CD4-positive, alpha-beta T cell (primary cell): Measurements from ENCODE around the gene ACYP2. TPM values are rescaled to one million over a fixed set of nuclear protein-coding genes. Genes with fewer than 3 reads are reported as not detected.

ENCODE experiments used
- ATAC-seq: fragments of 200-7000 bp; cut with Tn5 transposase; one replicate; pipeline ENCODE4 v1.10.0; 2022; ENCODE audit warnings: mild to moderate bottlenecking; ENCODE audit not compliant: poor library complexity
- CTCF ChIA-PET: fragments of 350-600 bp; sonication (Branson Sonifier 250); formaldehyde crosslinking; loops from one replicate; lab custom pipeline; 2021; ENCODE audit warnings: antibody characterized with exemption, inconsistent platforms; lab: Charles Lee
- POLR2A ChIA-PET: fragments of 350-600 bp; sonication (Branson Sonifier 250); formaldehyde crosslinking; loops from one replicate; lab custom pipeline; 2021; ENCODE audit warnings: antibody characterized with exemption, inconsistent platforms; lab: Charles Lee
- DNase-seq, 14 experiments: peaks; one replicate each; pipeline ENCODE4 v3.0.0-alpha.2; 2013 to 2020; ENCODE audit warnings: mixed read lengths in 2 of 14
- H3K27ac ChIP-seq, 2 donors: one replicate each; pipeline versions ENCODE4 v1.5.1 to v1.7.0; 2013; ENCODE audit warnings: low read length in 2 of 2, low read depth in 1 of 2, mild to moderate bottlenecking in 1 of 2
- H3K27me3 ChIP-seq, 2 experiments: 1 replicate in 1 of 2; 2 replicates in 1 of 2; pipeline versions ENCODE4 v1.6.1 to v1.7.0; 2013; ENCODE audit warnings: low read length in 2 of 2, control low read depth in 1 of 2, mild to moderate bottlenecking in 1 of 2, moderate library complexity in 1 of 2; ENCODE audit not compliant: insufficient read depth in 2 of 2, control insufficient read depth in 1 of 2
- H3K36me3 ChIP-seq: one replicate; pipeline ENCODE4 v1.6.1; 2013; ENCODE audit warnings: low read length, control low read depth; ENCODE audit not compliant: insufficient read depth
- H3K4me1 ChIP-seq: one replicate; pipeline ENCODE4 v1.6.1; 2013; ENCODE audit warnings: low read length, control low read depth; ENCODE audit not compliant: insufficient read depth
- H3K4me3 ChIP-seq: one replicate; pipeline ENCODE4 v1.5.1; 2013; ENCODE audit warnings: mild to moderate bottlenecking, low read length, moderate library complexity
- H3K9me3 ChIP-seq, 2 experiments: 1 replicate in 1 of 2; 2 replicates in 1 of 2; pipeline versions ENCODE4 v1.6.1 to v1.7.0; 2013; ENCODE audit warnings: low read length in 2 of 2, mild to moderate bottlenecking in 2 of 2, control low read depth in 1 of 2, moderate library complexity in 1 of 2; ENCODE audit not compliant: control insufficient read depth in 1 of 2, insufficient read depth in 1 of 2
- H3K27ac Mint-ChIP-seq: one replicate; pipeline ENCODE4 v1.8.0; 2020; ENCODE audit warnings: mixed read lengths
- H3K27me3 Mint-ChIP-seq: one replicate; pipeline ENCODE4 v1.8.0; 2021; ENCODE audit warnings: mixed read lengths
- H3K36me3 Mint-ChIP-seq: one replicate; pipeline ENCODE4 v1.8.0; 2021; ENCODE audit warnings: low read depth, mixed read lengths
- H3K4me1 Mint-ChIP-seq: one replicate; pipeline ENCODE4 v1.8.0; 2021; ENCODE audit warnings: low read depth, mixed read lengths
- H3K4me3 Mint-ChIP-seq: one replicate; pipeline ENCODE4 v1.8.0; 2020; ENCODE audit warnings: mild to moderate bottlenecking, mixed read lengths
- H3K9me3 Mint-ChIP-seq: one replicate; pipeline ENCODE4 v1.8.0; 2020; ENCODE audit warnings: mixed read lengths
- CTCF ChIP-seq: fragments of 200-600 bp; IDR thresholded peaks from one replicate; pipeline ENCODE4 v1.8.0; 2022; ENCODE audit warnings: antibody characterized with exemption, mild to moderate bottlenecking
- intact Hi-C, 2 experiments: fragments of 100-400 bp; cut with DNase I in 1 of 2; cut with micrococcal nuclease in 1 of 2; formaldehyde crosslinking; loops; one replicate each; pipeline versions ENCODE4 v1.15.1 to v1.9.0; 2023 to 2025; cut with DNase I, micrococcal nuclease
- total RNA-seq, 174 experiments: library from RNA in 2 of 174; stranded (reverse) in 2 of 174; gene quantifications; one replicate each; pipeline ENCODE4 v1.2.3 and lab custom pipeline; 2021 to 2026

Gene ACYP2
- total RNA-seq, 2 experiments from 2014 or later, result 9.3 to 10.9 TPM

GRCh38 chr2:54139210-54139609 is 23.8 kb downstream of the ACYP2 start:
- H3K4me1 Mint-ChIP-seq, result no peaks in the 10 kb centered on the region
- POLR2A ChIA-PET, result no interaction called here
- H3K27ac ChIP-seq, result no peak overlapping the region
- DNase-seq (no peak), ATAC-seq (no peak)
- no peak for TF ChIP-seq CTCF
- H3K27ac Mint-ChIP-seq, result no peak overlapping the region
- peaks cover 38% of the 10 kb centered on the region for H3K36me3 Mint-ChIP-seq
- H3K9me3 ChIP-seq, result no peaks in the 10 kb centered on the region
- CTCF ChIA-PET, result interaction anchor here (1.6 kb wide), 1 partner anchor 9 kb away, joined by 3 read pairs; no protein-coding TSS in a partner anchor
- no peaks in the 10 kb centered on the region for H3K27me3 Mint-ChIP-seq
- no peaks in the 10 kb centered on the region for H3K4me1 ChIP-seq
- H3K4me3 Mint-ChIP-seq, result no peak overlapping the region
- H3K36me3 ChIP-seq, result no peaks in the 10 kb centered on the region
- H3K4me3 ChIP-seq, result no peak overlapping the region
- no peaks in the 10 kb centered on the region for H3K9me3 Mint-ChIP-seq
- H3K27me3 ChIP-seq, result no peaks in the 10 kb centered on the region
- intact Hi-C loops, result no loop called here

GRCh38 chr2:54143780-54144179 is 28.4 kb downstream of the ACYP2 start:
- no peak for DNase-seq
- no peaks in the 10 kb centered on the region for H3K27me3 ChIP-seq
- Mint-ChIP-seq H3K4me3 (no peak overlapping the region), H3K27me3 (no peaks in the 10 kb centered on the region), H3K36me3 (peaks cover 52% of the 10 kb centered on the region), H3K4me1 (no peaks in the 10 kb centered on the region), H3K9me3 (no peaks in the 10 kb centered on the region), H3K27ac (no peak overlapping the region)
- H3K4me1 ChIP-seq, result no peaks in the 10 kb centered on the region
- POLR2A ChIA-PET, result no interaction called here
- no peaks in the 10 kb centered on the region for H3K36me3 ChIP-seq
- no peak for ATAC-seq
- CTCF ChIA-PET, result no interaction called here
- H3K9me3 ChIP-seq, result no peaks in the 10 kb centered on the region
- TF ChIP-seq CTCF, result no peak
- intact Hi-C loops, result no loop called here
- no peak overlapping the region for H3K4me3 ChIP-seq
- no peak overlapping the region for H3K27ac ChIP-seq

GRCh38 chr2:54148391-54148790 is 33.0 kb downstream of the ACYP2 start:
- H3K36me3 ChIP-seq, result no peaks in the 10 kb centered on the region
- no peak overlapping the region for H3K27ac ChIP-seq
- CTCF ChIA-PET, result interaction anchor here (1.3 kb wide), 1 partner anchor 8 kb away, joined by 3 read pairs; no protein-coding TSS in a partner anchor
- H3K36me3 Mint-ChIP-seq, result peaks cover 46% of the 10 kb centered on the region
- H3K4me3 Mint-ChIP-seq, result no peak overlapping the region
- H3K27me3 ChIP-seq, result no peaks in the 10 kb centered on the region
- POLR2A ChIA-PET, result no interaction called here
- H3K4me1 Mint-ChIP-seq, result no peaks in the 10 kb centered on the region
- H3K9me3 Mint-ChIP-seq, result no peaks in the 10 kb centered on the region
- no peak for TF ChIP-seq CTCF
- no peaks in the 10 kb centered on the region for H3K27me3 Mint-ChIP-seq
- H3K4me3 ChIP-seq, result no peak overlapping the region
- no peaks in the 10 kb centered on the region for H3K9me3 ChIP-seq
- no peak for DNase-seq
- intact Hi-C loops, result no loop called here
- H3K4me1 ChIP-seq, result no peaks in the 10 kb centered on the region
- no peak overlapping the region for H3K27ac Mint-ChIP-seq
- ATAC-seq, result no peak
